Stimulated activated naive CD4-positive, alpha-beta T cell treated with Interleukin-2 at 50 U/mL for 16 hours (primary cell): ENCODE results near the gene BORCS5.

Experiments used
- DNase-seq: peaks from one replicate; lab custom pipeline; 2025; lab: John Stamatoyannopoulos, UW

Gene BORCS5

GRCh38 chr12:12433203-12433731, 76.4 kb downstream of the BORCS5 start:
- no peak for DNase-seq

GRCh38 chr12:12436831-12437345, 80.0 kb downstream of the BORCS5 start:
- no peak for DNase-seq

GRCh38 chr12:12439636-12440035, 82.8 kb downstream of the BORCS5 start:
- DNase-seq, result peak; percentile 77

- DNase-seq, result no peak
Observed at GRCh38 chr12:12440784-12441428, 84.0 kb downstream of the BORCS5 start.

GRCh38 chr12:12441429-12441807, 84.5 kb downstream of the BORCS5 start:
- no peak for DNase-seq

DNA sequence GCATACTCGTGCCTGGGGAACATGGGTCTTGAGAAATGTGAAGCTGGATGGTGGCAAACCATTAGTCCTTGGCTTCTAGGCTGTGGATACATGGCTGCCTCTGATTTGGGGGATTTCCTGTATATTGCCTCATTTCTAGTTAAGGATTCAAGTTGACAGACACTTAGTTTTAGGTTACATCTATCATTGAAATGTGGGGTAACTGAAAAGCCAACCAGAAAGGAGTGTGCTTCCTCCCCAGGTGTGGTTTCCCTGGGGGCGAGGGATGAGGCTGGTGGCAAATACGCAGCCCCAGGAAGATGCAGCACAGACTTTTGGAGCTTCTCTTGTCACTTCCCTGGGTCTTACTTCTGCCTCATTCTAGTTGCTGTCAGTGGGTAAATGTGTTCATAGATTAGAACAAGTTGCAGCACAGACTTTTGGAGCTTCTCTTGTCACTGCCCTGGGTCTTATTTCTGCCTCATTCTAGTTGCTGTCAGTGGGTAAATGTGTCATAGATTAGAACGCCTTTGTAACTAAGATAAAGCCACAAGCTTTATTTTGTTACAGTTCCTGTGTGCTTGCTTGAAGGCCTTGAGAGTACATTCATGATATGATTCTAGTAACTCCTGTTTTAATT, 85.1 kb downstream of the BORCS5 start:
- DNase-seq, result peak; percentile 19

DNA sequence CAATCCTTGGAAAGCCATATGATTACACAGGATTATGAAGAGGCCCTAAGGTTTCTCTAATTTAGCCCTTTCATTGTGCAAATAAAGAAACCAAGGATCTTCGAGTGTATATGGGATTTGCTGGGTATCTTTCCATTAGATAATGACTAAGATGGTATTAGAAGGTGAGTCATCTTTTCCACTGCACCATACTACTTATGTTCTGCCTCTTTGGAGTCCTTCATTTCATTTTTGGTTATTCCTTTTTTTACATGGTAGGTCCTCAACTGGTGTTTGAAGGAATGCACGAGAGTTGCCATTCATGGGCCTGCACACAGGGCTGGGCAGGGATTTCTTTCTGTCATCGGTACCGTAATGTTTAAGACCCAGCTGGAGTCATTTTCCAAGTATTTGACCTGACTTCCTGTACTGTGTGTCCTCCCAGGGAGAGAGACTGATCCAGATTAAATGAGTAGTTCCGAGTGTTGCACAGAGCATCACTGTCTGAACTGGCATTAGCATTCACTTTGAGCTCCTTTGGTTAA, 85.7 kb downstream of the BORCS5 start:
- no peak for DNase-seq

DNA sequence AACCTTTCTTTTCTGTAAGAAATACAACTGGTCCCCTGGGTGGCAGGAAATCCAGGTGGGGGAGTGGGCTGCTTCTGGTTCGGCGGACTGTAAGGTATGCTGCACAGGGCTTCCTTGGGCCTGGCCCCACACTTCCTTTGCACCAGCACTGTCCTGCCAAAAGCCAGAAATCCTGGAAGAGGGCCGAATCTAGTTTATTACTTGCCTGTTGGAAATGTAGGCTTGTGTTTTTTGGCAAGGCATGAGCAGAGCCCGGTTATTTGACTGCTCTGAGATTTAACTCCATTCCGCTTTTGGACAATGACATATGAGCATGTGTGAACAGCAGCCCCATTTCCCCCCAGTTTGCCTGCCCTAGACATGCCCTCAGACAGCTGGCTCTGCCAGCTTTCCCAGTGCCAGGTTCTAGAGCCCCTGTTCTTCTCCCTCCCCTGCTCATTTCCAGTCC, 86.6 kb downstream of the BORCS5 start:
- DNase-seq, result no peak

DNA sequence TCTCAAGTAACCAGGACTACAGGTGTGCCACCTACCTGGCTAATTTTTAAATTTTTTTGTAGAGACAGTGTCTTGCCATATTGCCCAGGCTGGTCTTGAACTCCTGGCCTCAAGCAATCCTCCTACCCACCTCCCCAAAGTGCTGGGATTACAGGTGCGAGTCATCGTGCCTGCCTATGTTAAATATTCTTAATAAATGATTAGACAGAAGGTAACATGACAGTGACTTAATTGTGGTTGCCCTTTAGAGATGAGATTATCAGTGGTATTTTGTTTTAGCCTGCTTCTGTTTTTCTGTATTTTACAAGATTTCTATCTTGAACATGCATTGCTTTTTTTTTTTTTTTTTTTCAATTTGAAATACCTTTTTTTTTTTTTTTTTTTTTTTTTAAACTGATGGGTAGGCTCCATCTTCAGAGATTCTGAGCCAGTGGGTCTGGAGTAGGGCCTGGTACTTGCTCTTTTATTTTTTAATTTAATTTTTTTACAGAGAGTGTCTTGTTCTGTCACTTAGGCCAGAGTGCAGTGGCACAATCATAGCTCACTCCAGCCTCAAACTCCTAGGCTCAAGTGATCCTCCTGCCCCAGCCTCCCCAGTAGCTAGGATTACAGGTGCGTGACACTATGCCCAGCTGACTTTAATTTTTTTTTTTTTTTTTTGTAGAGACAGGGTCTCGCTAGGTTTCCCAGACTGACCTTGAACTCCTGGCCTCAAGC, 88.4 kb downstream of the BORCS5 start:
- DNase-seq, result no peak

DNA sequence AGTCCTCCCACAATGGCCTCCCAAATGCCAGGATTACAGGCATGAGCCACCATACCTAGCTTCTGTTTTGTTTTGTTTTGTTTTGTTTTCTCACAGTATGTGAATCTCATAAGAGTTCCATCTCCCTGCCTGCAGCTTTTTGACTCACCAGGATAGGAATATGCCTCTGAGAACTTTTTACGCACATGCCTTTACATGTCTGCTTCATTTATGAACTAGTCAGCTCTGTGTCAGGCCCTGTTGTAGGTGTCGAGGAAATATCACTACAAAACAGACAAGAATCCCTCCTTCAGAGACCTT, 89.0 kb downstream of the BORCS5 start:
- no peak for DNase-seq

- no peak for DNase-seq
Observed at GRCh38 chr12:12446786-12447185, 89.9 kb downstream of the BORCS5 start.

DNA sequence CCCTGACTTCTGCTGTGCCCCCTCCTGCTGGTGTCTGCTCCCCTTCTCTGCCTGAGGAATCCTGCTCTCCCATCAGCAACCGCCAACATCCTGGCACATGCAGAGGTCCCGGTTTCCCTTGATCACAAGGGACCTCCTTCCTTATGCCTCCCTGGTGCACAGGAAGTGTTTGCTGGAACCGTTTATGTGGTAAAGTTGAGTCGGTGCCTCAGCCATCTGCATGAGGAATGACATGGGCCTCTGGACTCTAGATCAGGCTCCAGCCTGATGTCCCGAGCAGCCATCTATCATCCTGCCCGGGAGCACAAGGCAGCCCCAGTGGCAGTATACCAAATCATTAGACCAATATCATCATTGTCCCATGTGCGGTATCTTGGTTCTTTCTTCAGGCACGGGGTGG, 90.4 kb downstream of the BORCS5 start:
- DNase-seq, result no peak

GRCh38 chr12:12447837-12448236, 91.0 kb downstream of the BORCS5 start:
- DNase-seq, result no peak

DNA sequence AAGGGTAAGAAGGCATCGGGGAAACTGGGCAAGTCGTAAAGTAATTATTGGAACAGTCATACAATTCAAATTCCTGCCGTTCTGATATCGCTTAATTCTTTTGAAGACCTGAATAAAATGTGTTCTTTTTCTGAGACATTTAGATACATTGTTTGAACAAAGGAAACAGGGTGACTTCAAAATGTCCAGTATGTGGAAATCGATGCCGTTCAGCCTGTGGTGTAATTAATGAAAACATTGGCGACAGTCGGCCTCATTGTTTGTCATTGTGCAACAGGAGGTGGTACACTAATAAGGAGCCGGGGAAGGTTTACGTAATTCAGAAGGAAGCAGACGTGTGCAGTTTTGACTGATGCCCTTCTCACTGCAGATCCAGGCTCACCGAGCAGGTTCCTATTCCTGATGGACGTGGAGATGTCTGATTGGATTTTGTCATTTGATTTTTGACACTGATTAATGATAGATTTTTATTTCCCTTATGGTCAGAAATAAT, 92.7 kb downstream of the BORCS5 start:
- no peak for DNase-seq

GRCh38 chr12:12450043-12450471, 93.2 kb downstream of the BORCS5 start:
- no peak for DNase-seq

GRCh38 chr12:12451098-12451497, 94.2 kb downstream of the BORCS5 start:
- DNase-seq, result no peak

DNA sequence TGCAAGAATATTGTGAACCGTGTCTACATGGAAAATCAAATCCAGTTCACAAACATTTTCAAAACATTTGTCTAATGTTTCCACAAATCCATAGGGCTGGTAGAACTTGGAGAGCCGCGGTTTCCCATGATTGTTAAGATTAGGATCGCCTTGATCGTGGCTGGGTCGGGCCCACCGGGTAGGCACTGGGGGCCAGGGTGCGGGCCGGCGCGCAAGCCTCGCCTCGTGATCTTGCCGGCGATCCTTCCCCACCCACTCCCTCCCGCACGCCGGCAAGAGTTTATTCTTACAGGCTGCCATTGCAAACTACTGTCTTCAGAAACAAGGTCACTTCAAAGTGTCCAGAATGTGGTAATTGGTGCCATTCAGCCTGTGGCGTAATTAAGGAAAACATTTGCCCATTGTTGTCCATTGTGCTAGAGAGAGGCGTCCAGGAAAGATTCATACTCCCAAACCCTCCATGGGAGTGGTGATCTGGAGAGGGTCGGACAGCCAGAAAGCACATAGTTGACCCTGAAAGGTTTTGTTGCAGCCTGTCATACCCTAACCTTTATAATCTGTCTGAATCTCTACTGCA, 95.5 kb downstream of the BORCS5 start:
- no peak for DNase-seq

- no peak for DNase-seq
Observed at GRCh38 chr12:12453635-12454034, 96.8 kb downstream of the BORCS5 start.

DNA sequence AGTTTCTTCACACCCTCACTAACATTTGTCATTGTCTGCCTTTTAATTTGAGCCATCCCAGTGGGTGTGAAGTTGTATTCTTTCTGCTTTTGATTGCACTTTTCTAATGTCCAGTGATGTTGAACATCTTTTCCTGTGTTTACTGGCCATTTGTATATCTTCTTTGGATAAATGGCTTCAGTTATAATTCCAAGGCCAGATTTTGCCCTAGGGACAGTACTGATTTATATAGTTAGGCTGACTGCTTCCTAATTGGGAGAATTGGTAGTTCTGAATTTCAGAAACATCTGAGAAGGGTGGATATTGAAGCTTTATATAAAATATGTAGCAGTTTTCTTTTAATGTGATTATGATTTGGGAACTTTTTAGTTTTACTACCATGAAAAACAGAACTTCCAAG, 97.4 kb downstream of the BORCS5 start:
- DNase-seq, result no peak

DNA sequence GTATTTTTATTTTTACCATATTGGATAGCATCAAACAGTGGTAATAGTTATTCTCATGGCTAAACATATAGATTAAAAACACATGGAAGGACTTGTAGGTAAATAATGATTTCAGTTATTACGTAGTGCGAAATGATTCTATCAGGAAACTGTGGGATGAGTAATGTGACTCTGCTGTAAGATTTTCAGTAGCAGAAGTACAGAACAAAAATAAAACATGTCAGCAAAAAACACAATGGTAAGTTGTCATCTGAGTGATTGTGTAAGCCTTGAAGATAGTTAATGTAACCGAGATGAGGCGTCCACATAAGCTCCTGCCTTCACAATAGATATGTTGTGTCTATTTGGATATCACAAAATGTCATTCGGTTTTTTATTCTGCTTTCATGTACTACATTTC, 99.8 kb downstream of the BORCS5 start:
- no peak for DNase-seq

GRCh38 chr12:12460935-12461922, 104.4 kb downstream of the BORCS5 start:
- peak; percentile 45 for DNase-seq
